Suprapubic skin (tissue), 4 donors: Measurements from ENCODE around the gene MAML1. TPM values are rescaled to one million over a fixed set of nuclear protein-coding genes. Genes with fewer than 3 reads are reported as not detected.

ENCODE experiments used
- DNase-seq, 2 donors: peaks; one replicate each; pipeline ENCODE4 v3.0.0-alpha.2; 2019; ENCODE audit warnings: low spot score in 2 of 2
- H3K27ac ChIP-seq: fragments of 200-600 bp; sonication (generic); one replicate; pipeline ENCODE4 v1.5.1; 2019
- H3K27me3 ChIP-seq: fragments of 200-600 bp; sonication (generic); one replicate; pipeline ENCODE4 v1.5.1; 2019
- H3K36me3 ChIP-seq: fragments of 200-600 bp; sonication (generic); one replicate; pipeline ENCODE4 v1.5.1; 2019
- H3K4me1 ChIP-seq: fragments of 200-600 bp; sonication (generic); one replicate; pipeline ENCODE4 v1.5.1; 2019
- H3K4me3 ChIP-seq: fragments of 200-600 bp; sonication (generic); one replicate; pipeline ENCODE4 v1.5.1; 2019; ENCODE audit warnings: mild to moderate bottlenecking
- H3K9me3 ChIP-seq: fragments of 200-600 bp; sonication (generic); one replicate; pipeline ENCODE4 v1.5.1; 2019
- CTCF ChIP-seq, 2 donors: fragments of 200-600 bp in 1 of 2; fragments of 450-650 bp in 1 of 2; sonication (generic) in 1 of 2; IDR thresholded peaks; one replicate each; pipeline ENCODE4 v1.5.1; 2016 to 2019; ENCODE audit warnings: antibody characterized with exemption in 2 of 2, mild to moderate bottlenecking in 1 of 2, moderate library complexity in 1 of 2
- EP300 ChIP-seq: sonication (generic); formaldehyde crosslinking; IDR thresholded peaks from one replicate; pipeline ENCODE4 v1.6.1; 2017; ENCODE audit warnings: antibody characterized with exemption
- POLR2A ChIP-seq, 2 donors: fragments of 450-650 bp; IDR thresholded peaks; one replicate each; pipeline ENCODE4 v1.6.1; 2017; ENCODE audit warnings: antibody characterized with exemption in 2 of 2, mild to moderate bottlenecking in 2 of 2, moderate library complexity in 2 of 2
- POLR2AphosphoS5 ChIP-seq, 3 donors: sonication (generic); formaldehyde crosslinking; IDR thresholded peaks; one replicate each; pipeline ENCODE4 v1.6.1; 2017; ENCODE audit warnings: antibody characterized with exemption in 3 of 3
- whole genome bisulfite sequencing: methylation state at CpG from one replicate; pipeline ENCODE4 v1.1.5; 2018; 5-methylcytosine and 5-hydroxymethylcytosine counted together
- total RNA-seq, 4 donors: library from RNA; depleted of rRNA; stranded (reverse); fragments of >200 nt; gene quantifications; one replicate each; pipeline ENCODE4 v1.1.0, GENCODE V29; 2016

Gene MAML1
- total RNA-seq, 4 donors from 2014 or later = 26.5 to 45.0 (median 38.6) TPM

- WGBS = 44% methylated on average over 13 of the region's 13 CpGs
Observed at GRCh38 chr5:179765400-179765799, 32.8 kb downstream of the MAML1 start.

DNA sequence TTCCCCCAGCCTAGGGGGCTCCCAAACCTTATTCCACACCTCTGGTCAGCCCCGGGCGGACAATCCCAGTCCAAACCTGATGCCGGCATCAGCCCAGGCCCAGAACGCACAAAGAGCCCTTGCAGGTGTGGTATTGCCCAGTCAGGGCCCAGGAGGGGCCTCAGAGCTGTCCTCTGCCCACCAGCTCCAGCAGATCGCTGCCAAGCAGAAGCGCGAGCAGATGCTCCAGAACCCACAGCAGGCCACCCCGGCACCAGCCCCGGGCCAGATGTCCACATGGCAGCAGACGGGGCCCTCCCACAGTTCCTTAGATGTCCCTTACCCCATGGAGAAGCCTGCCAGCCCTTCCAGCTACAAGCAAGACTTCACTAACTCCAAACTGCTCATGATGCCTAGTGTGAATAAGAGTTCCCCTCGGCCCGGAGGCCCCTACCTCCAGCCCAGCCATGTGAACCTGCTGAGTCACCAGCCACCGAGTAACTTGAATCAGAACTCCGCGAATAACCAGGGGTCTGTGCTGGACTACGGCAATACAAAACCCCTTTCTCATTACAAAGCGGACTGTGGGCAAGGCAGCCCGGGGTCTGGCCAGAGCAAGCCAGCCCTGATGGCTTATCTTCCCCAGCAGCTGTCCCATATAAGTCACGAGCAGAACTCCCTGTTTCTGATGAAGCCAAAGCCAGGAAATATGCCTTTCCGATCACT is 33.6 kb downstream of the MAML1 start:
- Histone ChIP-seq H3K4me3 (no peak overlapping the region), H3K9me3 (no peaks in the 10 kb centered on the region), H3K27me3 (no peaks in the 10 kb centered on the region), H3K36me3 (peaks cover 42% of the 10 kb centered on the region), H3K27ac (no peak overlapping the region), H3K4me1 (peaks cover 59% of the 10 kb centered on the region)
- no peak for DNase-seq
- WGBS = 68% methylated on average over 10 of the region's 20 CpGs
- TF ChIP-seq EP300 (no peak), CTCF (IDR thresholded peaks at IDR 0.05) (no peak), POLR2A (IDR thresholded peaks at IDR 0.05) (no peak), POLR2AphosphoS5 (IDR thresholded peaks at IDR 0.05) (no peak)

More at GRCh38 chr5:179765400-179765799, 32.8 kb downstream of the MAML1 start:
- Histone ChIP-seq H3K27me3 (no peaks in the 10 kb centered on the region), H3K36me3 (peaks cover 34% of the 10 kb centered on the region), H3K9me3 (no peaks in the 10 kb centered on the region), H3K27ac (no peak overlapping the region), H3K4me1 (peaks cover 62% of the 10 kb centered on the region), H3K4me3 (no peak overlapping the region)
- TF ChIP-seq POLR2A (IDR thresholded peaks at IDR 0.05) = no peak
- no peak for TF ChIP-seq POLR2AphosphoS5 (IDR thresholded peaks at IDR 0.05)
- TF ChIP-seq CTCF (IDR thresholded peaks at IDR 0.05) = no peak
- no peak for TF ChIP-seq EP300
- no peak for DNase-seq

- Histone ChIP-seq H3K36me3 (peaks cover 49% of the 10 kb centered on the region), H3K27me3 (no peaks in the 10 kb centered on the region), H3K4me1 (peaks cover 52% of the 10 kb centered on the region), H3K9me3 (no peaks in the 10 kb centered on the region), H3K27ac (no peak overlapping the region), H3K4me3 (no peak overlapping the region)
- no peak for TF ChIP-seq POLR2A (IDR thresholded peaks at IDR 0.05)
- no peak for TF ChIP-seq POLR2AphosphoS5 (IDR thresholded peaks at IDR 0.05)
- TF ChIP-seq CTCF (IDR thresholded peaks at IDR 0.05) = no peak
- no peak for TF ChIP-seq EP300
- WGBS = 70% methylated on average over 12 of the region's 12 CpGs
- no peak for DNase-seq
Observed at GRCh38 chr5:179766726-179767455, 34.3 kb downstream of the MAML1 start.

GRCh38 chr5:179767496-179768100 is 35.0 kb downstream of the MAML1 start:
- no peak for DNase-seq
- Histone ChIP-seq H3K36me3 (peaks cover 56% of the 10 kb centered on the region), H3K27me3 (no peaks in the 10 kb centered on the region), H3K9me3 (no peaks in the 10 kb centered on the region), H3K4me3 (no peak overlapping the region), H3K27ac (no peak overlapping the region), H3K4me1 (peaks cover 45% of the 10 kb centered on the region)
- WGBS = 89% methylated on average over 9 of the region's 9 CpGs
- TF ChIP-seq POLR2A (IDR thresholded peaks at IDR 0.05) = no peak
- no peak for TF ChIP-seq EP300
- no peak for TF ChIP-seq POLR2AphosphoS5 (IDR thresholded peaks at IDR 0.05)
- no peak for TF ChIP-seq CTCF (IDR thresholded peaks at IDR 0.05)
